SK-N-MC (cell line): ENCODE results near the gene AUTS2.

Source experiments
- DNase-seq: peaks from one replicate; pipeline ENCODE4 v3.0.0-alpha.2; 2011; ENCODE audit warnings: low read depth, low spot score
- H3K27ac ChIP-seq: fragments of 200-600 bp; sonication (generic); 2 replicates; pipeline ENCODE4 v1.5.1; 2016; ENCODE audit warnings: mixed run types
- H3K36me3 ChIP-seq: fragments of 200-600 bp; sonication (generic); 2 replicates; pipeline ENCODE4 v1.6.1; 2017; ENCODE audit warnings: antibody characterized with exemption, low read length, mixed read lengths; ENCODE audit not compliant: insufficient read depth
- H3K4me3 ChIP-seq: fragments of 200-600 bp; sonication (generic); 2 replicates; pipeline ENCODE4 v1.5.1; 2016
- H3K9ac ChIP-seq: fragments of 200-600 bp; sonication (generic); 2 replicates; pipeline ENCODE4 v1.8.0; 2017; ENCODE audit warnings: mixed run types, mixed read lengths; ENCODE audit not compliant: insufficient read length
- H3K9me3 ChIP-seq: fragments of 200-600 bp; sonication (generic); 2 replicates; pipeline ENCODE4 v1.6.1; 2017; ENCODE audit warnings: low read depth, mild to moderate bottlenecking, antibody characterized with exemption, low read length, moderate library complexity, mixed read lengths
- EZH2 ChIP-seq: fragments of 200-600 bp; sonication (generic); IDR thresholded peaks from one replicate; pipeline ENCODE4 v1.6.1; 2017; ENCODE audit warnings: antibody characterized with exemption
- FOXP2 ChIP-seq: optimal IDR thresholded peaks from 2 replicates; pipeline ENCODE3; 2011; ENCODE audit warnings: mild to moderate bottlenecking, moderate library complexity; ENCODE audit not compliant: insufficient read depth; ENCODE audit errors: extremely low read length, control extremely low read depth
- POLR2AphosphoS5 ChIP-seq: IDR thresholded peaks from 2 replicates; pipeline ENCODE4 v1.6.1; 2012; ENCODE audit warnings: mild to moderate bottlenecking, low read depth, low read length, borderline replicate concordance

The AUTS2 gene

DNA sequence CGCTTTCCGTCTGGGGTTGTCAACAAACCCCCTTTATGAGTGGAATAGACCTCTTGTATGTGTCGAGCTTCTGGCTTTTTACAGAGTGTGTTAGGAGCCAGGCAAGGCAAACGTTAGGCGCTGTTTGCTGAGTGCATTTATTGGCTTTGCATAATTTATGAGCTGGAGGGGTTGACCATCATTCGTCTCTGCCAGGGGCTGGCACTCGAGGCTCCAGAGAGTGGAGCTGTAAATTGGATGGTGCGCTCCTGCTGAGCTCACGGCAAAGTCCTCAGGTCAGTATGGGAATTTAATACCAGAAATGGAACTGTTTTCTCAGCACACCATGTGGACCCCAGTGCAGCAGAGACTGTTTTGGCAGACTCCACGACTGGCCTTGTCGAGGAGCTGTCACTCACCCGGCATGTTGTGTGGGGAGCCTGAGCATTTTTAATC lies 834.3 kb downstream of the AUTS2 start:
- no peak overlapping the region for H3K27ac ChIP-seq
- H3K9ac ChIP-seq: no peak overlapping the region
- H3K9me3 ChIP-seq: no peaks in the 10 kb centered on the region
- H3K4me3 ChIP-seq: no peak overlapping the region
- TF ChIP-seq FOXP2 (no peak), EZH2 (no peak), POLR2AphosphoS5 (no peak)
- DNase-seq: no peak
- H3K36me3 ChIP-seq: no peaks in the 10 kb centered on the region

DNA sequence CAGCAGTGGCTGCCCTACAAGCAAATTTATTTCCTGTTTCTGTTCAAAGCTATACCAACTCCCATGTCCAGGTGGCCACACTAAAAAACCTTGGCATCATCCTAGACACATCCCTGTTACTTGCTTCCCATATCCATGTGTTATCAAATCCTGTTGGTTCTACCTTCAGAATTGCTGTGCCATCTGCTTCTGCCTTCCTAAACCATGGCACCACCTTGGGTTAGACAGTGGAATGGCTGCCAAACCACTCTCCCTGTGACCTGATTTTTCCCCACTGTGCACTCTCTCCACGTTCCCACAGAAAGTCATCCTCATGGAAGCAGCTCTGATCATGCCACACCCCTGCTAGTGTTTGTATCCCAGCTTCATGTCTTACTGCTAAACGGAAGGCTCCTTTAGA lies 836.1 kb downstream of the AUTS2 start:
- Histone ChIP-seq H3K4me3 (no peak overlapping the region), H3K36me3 (no peaks in the 10 kb centered on the region), H3K27ac (no peak overlapping the region), H3K9me3 (no peaks in the 10 kb centered on the region), H3K9ac (no peak overlapping the region)
- no peak for DNase-seq
- TF ChIP-seq POLR2AphosphoS5 (no peak), EZH2 (no peak), FOXP2 (no peak)

DNA sequence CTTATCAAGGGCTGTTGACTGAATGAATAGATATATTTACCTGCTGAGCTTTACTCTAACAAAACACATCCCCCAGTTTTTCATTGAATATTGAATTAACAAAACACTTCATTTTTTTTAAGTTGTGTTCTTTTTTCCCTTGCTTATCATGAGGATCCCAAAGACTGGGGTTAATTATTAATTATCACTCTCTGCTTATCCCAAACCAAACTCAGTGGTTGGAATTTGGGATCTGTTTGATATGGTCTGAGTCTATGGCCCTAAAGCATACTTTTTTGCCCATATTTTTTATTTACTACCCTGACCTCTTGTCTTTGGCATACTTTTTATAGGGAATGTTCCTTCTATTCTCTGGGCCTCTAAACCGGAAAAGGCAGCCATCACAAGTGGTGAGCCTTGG lies 836.5 kb downstream of the AUTS2 start:
- Histone ChIP-seq H3K9me3 (no peaks in the 10 kb centered on the region), H3K27ac (no peak overlapping the region), H3K36me3 (no peaks in the 10 kb centered on the region), H3K9ac (no peak overlapping the region), H3K4me3 (no peak overlapping the region)
- no peak for TF ChIP-seq EZH2
- no peak for TF ChIP-seq FOXP2
- TF ChIP-seq POLR2AphosphoS5: no peak
- DNase-seq: no peak

DNA sequence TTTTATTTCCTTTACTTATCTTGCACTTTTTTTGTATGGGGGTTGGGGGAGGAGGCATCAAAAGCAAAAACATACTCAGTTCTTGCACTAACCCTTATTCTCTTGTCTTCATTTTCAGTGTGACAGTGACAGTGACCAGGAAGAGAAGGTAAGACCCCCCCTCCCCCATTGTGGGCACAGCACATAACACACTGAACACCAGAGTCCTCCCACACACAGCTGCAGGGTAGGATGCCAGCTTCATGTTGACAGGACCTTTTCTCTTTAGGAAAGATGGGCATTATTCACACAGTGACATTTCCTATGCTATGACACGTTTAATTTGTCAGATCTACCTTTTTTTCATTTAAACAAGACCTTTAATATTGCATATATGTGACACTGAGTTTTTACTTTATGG lies 837.4 kb downstream of the AUTS2 start:
- Histone ChIP-seq H3K27ac (no peak overlapping the region), H3K36me3 (no peaks in the 10 kb centered on the region), H3K4me3 (no peak overlapping the region), H3K9me3 (no peaks in the 10 kb centered on the region), H3K9ac (no peak overlapping the region)
- DNase-seq: no peak
- TF ChIP-seq POLR2AphosphoS5 (no peak), FOXP2 (no peak), EZH2 (no peak)

DNA sequence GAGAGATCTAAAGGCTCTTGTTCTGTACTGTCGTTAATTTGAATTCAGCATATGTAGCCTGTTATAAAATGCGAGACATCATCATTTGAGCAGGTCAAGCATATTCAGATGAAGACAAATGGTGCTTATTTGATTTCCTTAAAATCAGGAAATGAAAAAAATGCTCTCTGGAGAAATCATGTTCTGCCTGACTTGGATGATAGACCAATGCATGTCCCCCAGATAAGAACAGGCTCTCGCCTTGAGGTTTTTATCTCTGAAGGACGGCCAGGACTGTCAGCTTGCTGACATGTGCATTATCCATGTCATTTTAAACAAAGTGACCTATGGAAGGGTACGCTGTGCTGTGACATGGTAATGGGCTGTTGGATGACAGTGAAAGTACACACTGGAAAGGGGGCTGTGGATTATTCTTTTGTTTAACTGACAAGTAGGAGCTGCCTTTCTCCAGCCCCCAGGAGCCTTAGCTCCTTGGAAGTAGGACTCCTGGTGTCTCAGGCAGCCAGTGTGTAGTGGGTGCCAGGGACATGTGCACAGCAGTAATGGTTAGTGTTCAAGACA lies 838.6 kb downstream of the AUTS2 start:
- Histone ChIP-seq H3K27ac (no peak overlapping the region), H3K36me3 (no peaks in the 10 kb centered on the region), H3K9ac (no peak overlapping the region), H3K4me3 (no peak overlapping the region), H3K9me3 (no peaks in the 10 kb centered on the region)
- no peak for DNase-seq
- no peak for TF ChIP-seq EZH2
- TF ChIP-seq POLR2AphosphoS5: no peak
- TF ChIP-seq FOXP2: no peak

DNA sequence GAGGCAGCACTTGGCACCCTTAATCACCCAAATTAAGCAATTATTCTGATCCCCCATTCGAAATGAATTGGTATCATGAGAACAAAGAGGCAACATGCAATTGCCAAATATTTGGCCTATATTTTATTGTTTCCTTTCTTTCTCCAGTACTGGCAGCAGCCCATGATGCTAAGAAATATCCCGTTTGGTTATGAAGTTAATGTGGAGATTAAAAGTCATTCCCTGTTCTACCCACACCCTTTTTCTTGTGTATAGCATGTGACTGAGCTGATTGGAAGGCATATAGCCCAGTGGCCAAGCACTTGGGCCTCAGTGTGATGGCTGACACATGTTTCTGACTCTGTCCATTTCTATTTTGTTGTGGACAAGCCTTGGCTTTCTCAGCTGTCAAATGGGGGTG lies 841.4 kb downstream of the AUTS2 start:
- DNase-seq: no peak
- H3K27ac ChIP-seq: no peak overlapping the region
- H3K4me3 ChIP-seq: no peak overlapping the region
- TF ChIP-seq EZH2: no peak
- no peak for TF ChIP-seq FOXP2
- no peak for TF ChIP-seq POLR2AphosphoS5
- H3K9ac ChIP-seq: no peak overlapping the region
- H3K9me3 ChIP-seq: no peaks in the 10 kb centered on the region
- no peaks in the 10 kb centered on the region for H3K36me3 ChIP-seq

DNA sequence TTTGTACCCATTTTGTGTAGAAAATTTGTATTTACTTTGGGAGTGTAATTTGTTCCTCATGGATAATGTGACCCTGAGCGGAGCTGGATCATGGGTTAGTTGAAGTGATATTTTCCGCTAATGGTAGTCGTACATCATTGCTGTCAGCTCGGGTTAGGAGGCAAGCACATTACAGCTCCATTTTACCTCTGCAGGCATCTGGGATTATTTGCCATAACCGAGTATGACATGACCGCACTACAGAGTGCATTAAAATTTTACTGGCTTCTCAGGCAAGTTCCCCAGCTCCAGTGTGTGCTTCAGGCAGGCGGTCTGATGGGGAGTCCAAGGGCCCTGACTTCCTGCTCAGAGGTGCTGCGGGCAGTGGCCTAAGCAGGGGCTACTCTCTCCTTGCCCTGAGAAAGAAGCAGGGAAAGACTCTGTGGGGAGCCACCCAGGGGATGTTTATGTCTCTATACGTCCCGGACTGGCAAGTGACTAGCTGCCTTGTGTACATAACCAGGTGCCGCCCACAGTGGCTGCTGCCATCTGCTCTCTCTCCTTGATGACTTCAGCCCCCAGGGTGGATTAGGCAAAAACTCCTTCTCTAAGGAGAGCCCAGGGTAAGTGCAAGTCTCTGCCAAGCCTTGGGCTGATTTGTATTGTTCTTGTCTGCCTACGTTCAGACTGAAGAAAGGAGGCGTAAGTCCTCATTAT lies 848.3 kb downstream of the AUTS2 start:
- H3K9me3 ChIP-seq: no peaks in the 10 kb centered on the region
- no peak overlapping the region for H3K9ac ChIP-seq
- no peak for DNase-seq
- no peak for TF ChIP-seq POLR2AphosphoS5
- H3K36me3 ChIP-seq: no peaks in the 10 kb centered on the region
- H3K4me3 ChIP-seq: no peak overlapping the region
- H3K27ac ChIP-seq: no peak overlapping the region

DNA sequence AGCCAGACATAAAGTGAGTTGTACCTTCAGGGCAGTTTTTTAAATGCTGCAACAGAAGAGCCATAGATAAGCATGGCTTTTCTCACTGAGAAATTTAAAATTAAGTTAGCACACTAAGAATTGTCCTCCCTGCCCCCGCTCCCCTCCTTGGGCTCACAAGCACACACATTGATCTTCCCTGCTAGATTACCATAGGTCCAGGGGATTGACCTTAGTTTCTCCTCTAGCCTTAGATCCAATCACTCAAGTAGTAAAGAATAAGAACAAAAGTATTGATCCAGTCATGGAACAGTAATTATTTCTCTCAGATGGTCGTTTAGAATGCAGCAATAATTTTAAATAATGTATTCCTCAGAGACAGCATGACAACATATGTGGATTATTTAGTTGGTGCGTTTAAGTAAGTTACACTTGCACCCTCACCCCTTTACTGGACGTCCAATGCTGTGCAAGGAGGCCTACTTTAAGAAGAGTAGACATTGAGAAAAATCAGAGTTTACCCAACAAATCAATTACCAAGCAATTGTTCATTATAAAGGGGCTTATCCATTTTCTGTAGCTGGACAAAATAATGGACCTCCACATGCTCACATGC lies 850.1 kb downstream of the AUTS2 start:
- Histone ChIP-seq H3K27ac (no peak overlapping the region), H3K9me3 (no peaks in the 10 kb centered on the region), H3K9ac (no peak overlapping the region), H3K4me3 (no peak overlapping the region), H3K36me3 (no peaks in the 10 kb centered on the region)
- DNase-seq: no peak
- TF ChIP-seq EZH2 (no peak), POLR2AphosphoS5 (no peak), FOXP2 (no peak)

DNA sequence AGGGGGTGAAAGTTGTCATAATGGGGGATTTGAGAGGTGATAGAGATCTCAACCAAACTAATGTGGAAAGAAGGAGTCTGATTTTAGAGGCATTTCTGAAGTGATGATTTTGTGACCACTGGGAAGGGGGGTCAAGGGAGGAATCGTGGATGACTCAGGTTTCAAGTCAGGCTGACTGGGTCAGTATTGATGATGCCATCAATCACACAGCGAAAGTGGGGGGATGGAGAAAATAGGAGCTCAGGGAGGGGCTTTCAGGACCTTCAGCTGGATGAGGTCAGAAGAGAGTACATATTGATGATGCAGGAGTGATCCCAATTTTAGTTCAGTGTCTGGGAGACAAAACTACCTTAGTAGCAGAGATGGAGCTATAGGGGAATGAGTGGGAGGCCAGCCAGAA lies 852.5 kb downstream of the AUTS2 start:
- Histone ChIP-seq H3K9ac (no peak overlapping the region), H3K36me3 (no peaks in the 10 kb centered on the region), H3K27ac (no peak overlapping the region), H3K4me3 (no peak overlapping the region), H3K9me3 (no peaks in the 10 kb centered on the region)
- TF ChIP-seq FOXP2 (no peak), EZH2 (no peak), POLR2AphosphoS5 (no peak)
- DNase-seq: no peak

DNA sequence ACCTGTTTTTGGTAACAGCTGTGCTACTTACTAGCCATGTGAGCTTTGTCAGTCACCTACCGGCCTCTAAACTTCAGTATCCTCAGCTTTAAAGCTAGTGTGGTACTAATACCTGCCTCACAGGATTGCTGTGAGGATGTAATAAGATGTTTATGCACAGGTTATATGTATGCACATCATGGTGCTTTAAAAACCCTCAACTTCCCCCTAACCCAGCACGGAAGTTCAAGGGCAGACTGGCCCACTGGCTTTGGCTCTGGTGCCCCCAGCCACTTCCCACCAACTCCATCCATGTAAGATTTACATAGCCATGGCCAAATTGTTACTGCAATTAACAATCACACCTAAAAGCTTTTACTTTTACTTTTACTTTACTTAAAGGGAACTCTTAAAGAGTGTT lies 857.6 kb downstream of the AUTS2 start:
- no peak for DNase-seq
- TF ChIP-seq POLR2AphosphoS5 (no peak), EZH2 (no peak), FOXP2 (no peak)
- H3K36me3 ChIP-seq: no peaks in the 10 kb centered on the region

More for the DNA sequence above, 857.6 kb downstream of the AUTS2 start:
- Histone ChIP-seq H3K9me3 (no peaks in the 10 kb centered on the region), H3K27ac (no peak overlapping the region), H3K9ac (no peak overlapping the region), H3K4me3 (no peak overlapping the region)
